ENCODE results near the gene APOC4.
A peak's percentile ranks its signal among the peaks of the same experiment; 100 is the strongest.

The APOC4 gene

DNA sequence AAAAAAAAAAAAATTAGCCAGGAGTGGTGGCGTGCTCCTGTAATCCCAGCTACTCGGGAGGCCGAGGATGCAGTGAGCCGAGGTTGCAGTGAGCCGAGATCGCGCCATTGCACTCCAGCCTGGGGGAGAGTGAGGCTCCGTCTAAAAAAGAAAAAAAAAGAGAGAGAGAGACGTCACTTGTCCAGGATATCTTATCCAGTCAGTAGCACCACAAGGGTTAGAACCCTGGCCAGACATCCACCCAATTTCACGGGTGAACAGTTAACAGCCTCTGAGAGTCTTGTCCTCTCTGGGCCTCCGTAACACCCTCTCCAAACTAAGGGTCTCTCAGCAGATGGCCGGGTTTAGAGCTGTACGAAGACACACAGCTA lies 12.2 kb downstream of the APOC4 start:
- no peak for DNase-seq (ENCODE audit: low read depth, low spot score)
- peak overlapping the region; percentile 87 for H3K4me3 ChIP-seq (ENCODE audit: low read depth, low read length)
- TF ChIP-seq CTCF (IDR thresholded peaks at IDR 0.05; ENCODE audit: low read depth, low read length), result no peak
- in situ Hi-C loops (cut with HindIII; ENCODE audit: low sequenced_read_pairs), result no loop called here

DNA sequence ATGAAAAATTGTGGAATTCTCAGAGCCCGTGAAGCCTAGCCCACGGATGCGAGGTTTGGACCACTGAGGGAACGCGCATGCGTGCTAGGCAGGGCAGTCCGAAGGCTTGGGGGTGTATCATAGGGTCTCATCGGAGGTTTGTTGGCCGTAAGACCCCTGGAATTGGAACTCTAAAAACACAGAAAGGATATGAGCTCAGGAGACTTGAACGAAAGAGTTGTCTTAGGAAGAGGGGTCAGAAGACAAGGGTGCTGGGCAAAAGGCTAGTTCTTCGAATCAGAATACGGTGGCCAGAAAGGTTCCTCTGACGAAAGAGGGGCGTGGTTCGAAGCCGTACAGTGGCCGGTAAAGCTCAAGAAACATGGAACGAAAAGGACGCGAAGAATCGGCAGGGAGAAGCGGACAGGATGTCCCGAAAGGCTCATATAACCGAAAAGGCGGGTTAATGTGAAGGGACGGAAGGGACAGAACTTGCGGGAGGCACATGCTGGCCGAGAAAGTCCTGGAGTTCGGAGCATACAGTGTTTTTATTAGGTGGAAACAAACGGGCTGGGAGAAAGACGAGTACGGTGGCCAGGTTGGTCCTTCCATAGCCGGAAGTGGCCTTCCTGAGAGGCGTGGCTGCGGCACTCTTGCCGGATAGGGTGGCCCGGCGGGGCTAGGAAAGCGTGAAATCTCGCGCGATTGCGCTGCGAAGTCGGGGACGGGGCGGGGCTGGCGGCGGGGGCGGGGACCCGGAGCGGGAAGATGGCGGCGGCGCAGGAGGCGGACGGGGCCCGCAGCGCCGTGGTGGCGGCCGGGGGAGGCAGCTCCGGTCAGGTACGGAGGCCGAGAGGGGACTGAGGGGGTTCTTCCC lies 12.8 kb downstream of the APOC4 start, which contains the start of gene CLPTM1:
CLPTM1 (plus strand) TSS at position 732 of the 856 bp plus-strand sequence; CDS start at position 748, 16 bp downstream.
- peak; percentile 99 for DNase-seq (ENCODE audit: low read depth, low spot score)
- TF ChIP-seq CTCF (IDR thresholded peaks at IDR 0.05; ENCODE audit: low read depth, low read length), result no peak
- in situ Hi-C loops (cut with HindIII; ENCODE audit: low sequenced_read_pairs), result no loop called here
- H3K4me3 ChIP-seq (ENCODE audit: low read depth, low read length), result peak within 1 kb of the TSS; percentile 87

DNA sequence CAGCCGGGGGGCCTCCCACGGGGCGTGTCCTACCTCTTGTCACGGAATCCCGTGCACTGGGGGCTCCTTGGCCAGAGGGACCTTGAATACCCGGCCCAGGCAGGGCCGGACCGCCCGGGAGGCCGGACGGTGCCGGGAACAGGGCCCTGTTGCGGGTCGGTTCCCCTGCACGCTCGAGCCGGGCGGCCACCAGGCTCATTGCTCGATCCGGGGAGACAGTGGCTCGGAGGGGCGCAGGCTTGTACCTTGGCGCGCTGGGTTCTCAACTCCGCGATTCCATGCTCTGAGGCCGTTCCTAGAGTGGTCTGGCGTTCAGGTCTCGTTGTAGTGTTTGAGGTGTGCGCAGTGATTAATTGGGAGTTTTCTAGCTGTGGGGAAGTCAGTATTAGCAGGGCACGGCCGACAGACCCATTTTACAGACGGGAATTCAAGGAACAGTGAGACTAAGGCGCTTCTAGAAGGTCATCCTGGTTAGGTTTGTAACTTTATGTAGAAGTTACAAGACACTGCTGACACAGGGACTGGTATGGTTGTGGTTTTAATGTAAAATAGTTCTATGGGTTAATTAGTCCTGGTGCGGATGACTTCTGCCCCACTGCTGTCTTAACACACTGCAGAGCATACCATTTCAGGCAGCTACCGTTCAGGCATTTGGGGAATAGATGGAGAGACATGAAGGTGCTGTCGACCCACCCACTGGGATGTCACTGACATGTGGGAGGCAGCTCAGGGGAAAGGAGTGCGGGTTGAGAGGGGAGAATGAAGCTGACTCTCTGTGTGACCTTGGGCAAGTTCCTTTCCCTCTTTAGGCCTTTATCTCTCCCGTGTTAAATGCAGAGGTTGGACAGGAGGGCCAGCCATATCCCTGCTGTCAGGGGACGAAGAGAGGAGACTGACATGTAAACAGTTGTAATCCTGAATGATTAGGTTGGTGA lies 13.7 kb downstream of the APOC4 start:
- TF ChIP-seq CTCF (IDR thresholded peaks at IDR 0.05; ENCODE audit: low read depth, low read length), result no peak
- in situ Hi-C loops (cut with HindIII; ENCODE audit: low sequenced_read_pairs), result no loop called here
- H3K4me3 ChIP-seq (ENCODE audit: low read depth, low read length), result peak overlapping the region; percentile 87
- no peak for DNase-seq (ENCODE audit: low read depth, low spot score)

DNA sequence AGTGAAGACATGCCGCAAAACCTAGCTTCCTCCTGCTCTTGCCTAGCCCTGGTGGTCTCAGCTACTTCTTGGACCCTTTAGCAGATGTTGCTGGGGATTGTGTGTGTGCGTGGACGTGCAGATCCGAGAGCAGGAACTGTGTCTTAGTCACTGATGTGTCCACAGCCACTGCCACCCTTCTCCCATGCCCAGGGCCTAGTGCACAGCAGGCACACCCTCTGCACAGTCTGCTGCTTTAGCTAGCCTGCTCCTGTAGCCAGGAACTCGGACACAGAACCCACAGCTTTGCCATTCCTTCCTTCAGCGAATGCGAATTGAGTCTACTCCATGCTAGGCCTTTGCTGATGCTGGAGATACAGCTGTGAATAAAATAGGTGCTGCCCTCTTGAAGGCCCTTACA lies 15.5 kb downstream of the APOC4 start:
- no peak overlapping the region for H3K4me3 ChIP-seq (ENCODE audit: low read depth, low read length)
- in situ Hi-C loops (cut with HindIII; ENCODE audit: low sequenced_read_pairs), result no loop called here
- no peak for DNase-seq (ENCODE audit: low read depth, low spot score)
- TF ChIP-seq CTCF (IDR thresholded peaks at IDR 0.05; ENCODE audit: low read depth, low read length), result no peak

DNA sequence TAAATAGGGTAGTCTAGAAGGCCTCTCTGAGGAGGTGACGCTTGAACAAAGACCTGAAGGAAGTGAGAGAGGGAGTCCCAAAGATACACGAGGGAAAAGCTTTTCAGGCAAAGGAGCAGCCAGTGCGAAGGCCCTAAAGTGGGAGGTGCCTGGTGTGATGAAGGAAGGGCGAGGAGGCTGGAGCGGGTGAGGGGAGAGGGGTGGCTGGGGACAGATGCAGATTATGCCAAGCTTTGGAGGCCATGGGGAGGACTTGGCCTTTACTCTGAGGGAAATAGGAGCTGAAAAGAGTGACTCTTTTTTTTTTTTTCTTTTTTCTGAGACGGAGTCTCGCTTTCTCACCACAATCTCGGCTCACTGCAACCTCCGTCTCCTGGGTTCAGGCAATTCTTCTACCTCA lies 16.1 kb downstream of the APOC4 start:
- in situ Hi-C loops (cut with HindIII; ENCODE audit: low sequenced_read_pairs), result no loop called here
- no peak for DNase-seq (ENCODE audit: low read depth, low spot score)
- no peak overlapping the region for H3K4me3 ChIP-seq (ENCODE audit: low read depth, low read length)
- no peak for TF ChIP-seq CTCF (IDR thresholded peaks at IDR 0.05; ENCODE audit: low read depth, low read length)

GRCh38 chr19:44959691-44960090 lies 17.7 kb downstream of the APOC4 start:
- in situ Hi-C loops (cut with HindIII; ENCODE audit: low sequenced_read_pairs), result no loop called here
- TF ChIP-seq CTCF (IDR thresholded peaks at IDR 0.05; ENCODE audit: low read depth, low read length), result no peak
- no peak for DNase-seq (ENCODE audit: low read depth, low spot score)
- H3K4me3 ChIP-seq (ENCODE audit: low read depth, low read length), result no peak overlapping the region
